Activated CD8-positive, alpha-beta memory T cell treated with anti-CD3 and anti-CD28 coated beads, Interleukin-2, amount 50 U/mL, for 24 hours (primary cell): ENCODE measurements around the gene ATP6V1F.

Source experiments
- DNase-seq: peaks from one replicate; pipeline ENCODE4 v3.0.0-alpha.2; 2020; ENCODE audit errors: extremely low read depth

ATP6V1F gene

GRCh38 chr7:128862571-128863432 is at the start of gene ATP6V1F:
Gene ATP6V1F, plus strand, starts transcription at chr7:128862856. Its CDS starts 49 bp downstream, at chr7:128862905.
- DNase-seq, result peak; percentile 95

- no peak for DNase-seq
Observed at GRCh38 chr7:128814499-128814898, 48.2 kb upstream of the ATP6V1F start.

- DNase-seq, result no peak
Observed at GRCh38 chr7:128815289-128815942, 47.2 kb upstream of the ATP6V1F start.

GRCh38 chr7:128818694-128819093 is 44.0 kb upstream of the ATP6V1F start:
- DNase-seq, result no peak

GRCh38 chr7:128821724-128822123 is 40.9 kb upstream of the ATP6V1F start:
- no peak for DNase-seq

- no peak for DNase-seq
Observed at GRCh38 chr7:128826512-128826911, 36.1 kb upstream of the ATP6V1F start.

- no peak for DNase-seq
Observed at GRCh38 chr7:128826916-128827247, 35.8 kb upstream of the ATP6V1F start.

GRCh38 chr7:128827248-128827958 is 35.3 kb upstream of the ATP6V1F start:
- no peak for DNase-seq

GRCh38 chr7:128827971-128828711 is 34.5 kb upstream of the ATP6V1F start:
- no peak for DNase-seq

GRCh38 chr7:128829391-128830166 is 33.1 kb upstream of the ATP6V1F start:
- no peak for DNase-seq

- no peak for DNase-seq
Observed at GRCh38 chr7:128830231-128831177, 32.2 kb upstream of the ATP6V1F start, which contains the start of gene FLNC. Gene FLNC, plus strand, starts transcription at chr7:128830406. Its CDS starts 232 bp downstream, at chr7:128830638.

GRCh38 chr7:128831178-128831993 is 31.3 kb upstream of the ATP6V1F start:
- no peak for DNase-seq

- no peak for DNase-seq
Observed at GRCh38 chr7:128831994-128832879, 30.4 kb upstream of the ATP6V1F start.

GRCh38 chr7:128832880-128833147 is 29.8 kb upstream of the ATP6V1F start:
- no peak for DNase-seq

GRCh38 chr7:128833148-128833945 is 29.3 kb upstream of the ATP6V1F start:
- no peak for DNase-seq

GRCh38 chr7:128833946-128834325 is 28.7 kb upstream of the ATP6V1F start:
- DNase-seq, result no peak

- DNase-seq, result no peak
Observed at GRCh38 chr7:128835231-128835751, 27.4 kb upstream of the ATP6V1F start.
